ENCODE measurements around the gene ABLIM3.

- no peak for TF ChIP-seq ZBTB26 (CRISPR knock-in tag; IDR thresholded peaks at IDR 0.05)
- no peak for TF ChIP-seq ATF2 (CRISPR knock-in tag; IDR thresholded peaks at IDR 0.05)
- no peak for TF ChIP-seq CTCF (IDR thresholded peaks at IDR 0.05 in 2 of 3, conservative IDR thresholded peaks at IDR 0.05 in 1 of 3; ENCODE audit: insufficient read depth in 2 of 3, low read depth in 1 of 3, low read length in 3 of 3)
- TF ChIP-seq MAFF (IDR thresholded peaks at IDR 0.05; ENCODE audit: low read length) = no peak
- TF ChIP-seq EZH2 (IDR thresholded peaks at IDR 0.05; ENCODE audit: borderline replicate concordance, low read depth, low read length) = no peak
- no peak for TF ChIP-seq C11orf30 (IDR thresholded peaks at IDR 0.05; ENCODE audit: low read depth)
- TF ChIP-seq POLR2A (conservative IDR thresholded peaks at IDR 0.05) = no peak
- no peak for TF ChIP-seq GABPA (tag; conservative IDR thresholded peaks at IDR 0.05; ENCODE audit: low read depth)
Measured at GRCh38 chr5:149283626-149284480, 142.6 kb downstream of the ABLIM3 start.

Data from K562 (cell line).